ENCODE results near the gene EIF2S2.

EIF2S2 gene

GRCh38 chr20:34062570-34063482 is 49.2 kb downstream of the EIF2S2 start:
- DNase-seq = no peak

- DNase-seq = no peak
These were observed 50.3 kb downstream of the EIF2S2 start for GRCh38 chr20:34061695-34062094.

GRCh38 chr20:34060970-34061369 is 51.1 kb downstream of the EIF2S2 start:
- no peak for DNase-seq

- DNase-seq = peak in 2 of 5 experiments; percentile 22 to 31
These were observed 53.2 kb downstream of the EIF2S2 start for GRCh38 chr20:34058831-34059230.

- no peak for DNase-seq
These were observed 56.8 kb downstream of the EIF2S2 start for GRCh38 chr20:34055290-34055689.

GRCh38 chr20:34052414-34052813 is 59.6 kb downstream of the EIF2S2 start:
- no peak for DNase-seq

GRCh38 chr20:34049897-34050695 is 61.9 kb downstream of the EIF2S2 start:
- DNase-seq = no peak

GRCh38 chr20:34049389-34049788 is 62.7 kb downstream of the EIF2S2 start:
- no peak for DNase-seq

- no peak for DNase-seq
These were observed 64.1 kb downstream of the EIF2S2 start for GRCh38 chr20:34047917-34048316.

GRCh38 chr20:34047010-34047687 is 64.9 kb downstream of the EIF2S2 start:
- no peak for DNase-seq

GRCh38 chr20:34045930-34046725 is 65.9 kb downstream of the EIF2S2 start:
- no peak for DNase-seq

GRCh38 chr20:34045294-34045693 is 66.7 kb downstream of the EIF2S2 start:
- DNase-seq = no peak

- no peak for DNase-seq
These were observed 69.0 kb downstream of the EIF2S2 start for GRCh38 chr20:34043025-34043424.

- no peak for DNase-seq
These were observed 69.8 kb downstream of the EIF2S2 start for GRCh38 chr20:34042262-34042661.

GRCh38 chr20:34041226-34041625 is 70.8 kb downstream of the EIF2S2 start:
- no peak for DNase-seq

GRCh38 chr20:34040300-34040995 is 71.6 kb downstream of the EIF2S2 start:
- DNase-seq = no peak

All from T-helper 2 cell (primary cell).